ENCODE data around the gene FARP1. TPM values are rescaled to one million over a fixed set of nuclear protein-coding genes. Genes with fewer than 3 reads are reported as not detected.

FARP1 gene
- total and polyA plus RNA-seq, 10 of the 15 experiments (the other 5 are each of a cell fraction or from before 2014, with no cell fraction given), result 0.17 to 6.9 (median 0.68) TPM

GRCh38 chr13:98433654-98434053 lies 290.8 kb downstream of the FARP1 start:
- ATAC-seq (no peak), FAIRE-seq (no peak), DNase-seq (ENCODE audit: low read depth, low spot score) (no peak)
- H3K9me3 ChIP-seq (replicated peaks; ENCODE audit: control insufficient read depth, insufficient read depth, low read length), result no peaks in the 10 kb centered on the region
- ChIA-PET POLR2A (no interaction called here), CTCF (interaction anchor here (1.5 to 1.8 kb wide), 2 partner anchors 12 to 220 kb away, joined by 3 to 5 read pairs; no protein-coding TSS in a partner anchor), RAD21 (ENCODE audit: unreplicated experiment) (no interaction called here), SMC1A (ENCODE audit: uncharacterized antibody, unreplicated experiment) (no interaction called here)
- no peaks in the 10 kb centered on the region for H3K36me3 ChIP-seq (ENCODE audit: control insufficient read depth in 2 of 2, insufficient read depth in 2 of 2, low read length in 1 of 2)
- H3K4me2 ChIP-seq (ENCODE audit: control insufficient read depth, insufficient read depth), result no peak overlapping the region
- no peaks in the 10 kb centered on the region for H3K4me1 ChIP-seq (ENCODE audit: control insufficient read depth, insufficient read depth, low read length)
- no peak overlapping the region for H2AFZ ChIP-seq (ENCODE audit: control insufficient read depth, low read depth, low read length)
- 70% methylated on average over 10 of the region's 10 CpGs for WGBS (ENCODE audit: insufficient coverage, insufficient replicate concordance, low lambda C conversion rate, missing lambda C conversion rate)
- H4K20me1 ChIP-seq (ENCODE audit: control insufficient read depth, insufficient read depth), result no peaks in the 10 kb centered on the region
- no peak overlapping the region for H3K27ac ChIP-seq (ENCODE audit: control insufficient read depth, insufficient read depth)
- no peak overlapping the region for H3K4me3 ChIP-seq
- intact Hi-C loops (cut with micrococcal nuclease; ENCODE audit: unreplicated experiment) (loop anchor here (5.0 kb wide), 1 partner anchor 576 kb away; no protein-coding TSS in a partner anchor), in situ Hi-C loops (cut with MboI) (no loop called here)
- H3K27me3 ChIP-seq (replicated peaks in 1 of 2; ENCODE audit: control insufficient read depth in 2 of 2, insufficient read depth in 2 of 2, low read length in 1 of 2), result no peaks in the 10 kb centered on the region
- H3K79me2 ChIP-seq (ENCODE audit: control insufficient read depth, insufficient read depth, low read length), result no peaks in the 10 kb centered on the region
- TF ChIP-seq ELK1 (IDR thresholded peaks at IDR 0.05; ENCODE audit: low read depth, low read length) (no peak), NFIC (IDR thresholded peaks at IDR 0.05; ENCODE audit: low read depth, low read length) (no peak), CUX1 (IDR thresholded peaks at IDR 0.05; ENCODE audit: insufficient replicate concordance, low read depth, low read length) (no peak), STAT3 (IDR thresholded peaks at IDR 0.05; ENCODE audit: low read depth, low read length) (no peak), E4F1 (IDR thresholded peaks at IDR 0.05; ENCODE audit: borderline replicate concordance, partially characterized antibody) (no peak)
- no peak overlapping the region for H3K9ac ChIP-seq (ENCODE audit: control insufficient read depth, insufficient read depth, low read length)
- BruUV-seq (replicated peaks), result no TSS peak
